GM04503 (cell line): Measurements from ENCODE around the gene IFRD1.
"Not testable (repeated sequence)": the region's sequence is repeated elsewhere in the genome, so short reads cannot be mapped to it uniquely, and the experiment has no call there.

Source experiments
- DNase-seq: peaks from one replicate; pipeline ENCODE4 v3.0.0-alpha.2; 2012; ENCODE audit warnings: low read depth

IFRD1 gene

DNA sequence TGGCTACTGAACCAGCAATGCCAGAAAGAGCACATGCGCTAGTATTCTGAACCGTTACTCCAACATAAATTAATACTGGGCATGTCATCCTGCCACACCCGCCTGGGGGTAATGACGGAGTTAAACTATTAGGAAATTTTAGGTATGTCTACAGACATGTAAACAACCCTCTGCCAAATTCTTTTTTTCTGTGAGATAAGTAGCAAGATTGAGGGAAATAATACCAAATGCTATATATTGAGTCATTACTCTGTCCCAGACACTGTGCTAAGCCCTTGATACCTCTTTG lies 37.9 kb downstream of the IFRD1 start:
- no peak for DNase-seq

DNA sequence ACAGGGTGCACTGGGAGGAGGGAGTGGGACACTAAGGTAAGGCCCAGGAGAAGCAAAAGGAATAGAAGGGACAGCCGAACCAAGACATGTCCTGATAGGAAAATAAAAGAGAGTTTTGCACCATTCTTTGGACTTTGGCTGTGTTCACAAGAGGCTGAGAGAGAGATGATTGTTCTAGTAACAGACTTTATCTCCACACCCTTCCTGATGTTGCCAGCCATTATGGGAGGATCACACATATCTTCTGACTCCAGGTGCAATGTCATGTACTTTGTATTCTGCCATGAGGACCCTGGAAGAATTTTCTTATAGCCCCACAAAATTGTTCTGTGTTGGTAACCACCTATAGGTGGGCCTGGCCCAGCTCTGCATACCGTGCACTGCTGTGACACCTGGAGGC lies 41.9 kb downstream of the IFRD1 start:
- no peak for DNase-seq

DNA sequence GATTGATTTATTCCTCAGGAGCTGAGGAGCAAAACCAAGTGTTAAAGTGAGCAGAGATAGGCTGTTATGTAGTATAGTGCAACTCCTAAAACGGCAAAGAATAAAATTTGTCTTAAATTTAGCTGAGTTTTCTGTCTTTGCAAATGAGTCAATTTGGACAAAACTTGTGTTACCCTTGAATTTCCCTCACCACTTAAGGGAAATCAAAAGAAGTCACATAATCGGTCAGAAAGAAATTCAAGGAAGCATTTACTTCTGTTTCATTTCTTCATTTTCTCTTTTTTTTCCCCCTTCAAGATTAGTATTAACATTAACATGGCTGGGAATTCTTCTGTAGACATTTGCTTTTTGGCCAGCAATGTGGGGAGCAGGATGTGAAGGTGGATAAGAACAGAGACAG lies 44.4 kb downstream of the IFRD1 start:
- no peak for DNase-seq

DNA sequence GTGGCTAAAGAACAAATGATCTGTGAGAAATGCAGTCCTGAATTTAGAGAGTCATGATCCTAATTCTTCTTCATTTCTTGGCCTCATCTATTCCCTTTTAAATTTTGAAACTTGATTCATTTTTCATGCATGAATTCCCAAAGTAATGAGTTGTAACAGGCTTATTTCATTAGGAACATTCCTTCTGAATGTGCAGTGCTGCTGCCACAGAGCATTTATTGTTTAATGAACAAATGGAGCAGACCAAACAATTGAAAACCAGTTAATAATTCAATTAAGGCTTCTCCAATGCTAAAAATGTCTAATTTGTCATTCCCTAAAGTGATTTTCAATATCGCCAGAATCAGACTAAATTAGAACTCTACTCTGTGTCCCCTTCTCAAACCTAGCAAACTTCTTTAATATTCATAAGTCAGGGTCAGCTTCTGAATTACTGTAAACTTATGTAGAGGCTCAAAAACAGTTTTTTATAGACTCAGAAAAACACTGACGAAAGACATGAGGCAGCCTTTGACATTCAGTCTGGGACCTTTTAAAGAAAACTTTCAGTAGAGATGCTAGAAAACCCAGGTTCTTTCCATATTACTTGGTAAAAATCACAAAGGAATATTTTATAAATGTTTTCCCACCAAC lies 45.0 kb downstream of the IFRD1 start:
- DNase-seq: no peak

DNA sequence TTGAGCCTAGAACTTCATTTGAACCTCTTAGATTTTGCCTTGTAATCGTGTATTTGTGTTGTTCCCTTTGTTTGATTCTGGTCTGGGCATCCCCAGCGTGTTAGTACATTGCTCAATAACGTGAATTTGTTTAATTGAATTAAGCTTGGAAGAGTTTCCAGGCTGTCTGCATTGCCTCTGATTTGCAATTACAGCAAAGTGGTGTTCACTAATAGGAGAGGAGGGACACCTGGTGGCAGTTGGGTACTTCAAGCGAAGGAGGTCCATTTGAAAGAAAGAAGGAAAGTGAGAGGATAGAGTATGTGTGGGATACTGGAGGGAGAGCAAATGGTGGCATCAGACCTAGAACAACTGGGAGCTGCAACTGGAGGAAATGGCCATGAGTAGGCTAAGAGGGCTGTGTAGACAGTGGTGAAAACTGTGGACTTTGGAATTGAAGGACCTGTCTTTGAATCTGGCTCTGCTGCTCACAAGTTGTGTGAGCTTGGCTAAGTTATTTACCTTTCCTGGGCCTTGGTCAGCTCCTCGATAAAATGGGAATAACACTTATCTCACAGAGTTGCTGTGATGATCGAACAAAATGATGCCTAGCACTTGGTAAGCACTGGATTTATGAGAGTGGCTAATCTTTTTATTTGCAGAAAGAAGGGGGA lies 45.7 kb downstream of the IFRD1 start:
- no peak for DNase-seq

DNA sequence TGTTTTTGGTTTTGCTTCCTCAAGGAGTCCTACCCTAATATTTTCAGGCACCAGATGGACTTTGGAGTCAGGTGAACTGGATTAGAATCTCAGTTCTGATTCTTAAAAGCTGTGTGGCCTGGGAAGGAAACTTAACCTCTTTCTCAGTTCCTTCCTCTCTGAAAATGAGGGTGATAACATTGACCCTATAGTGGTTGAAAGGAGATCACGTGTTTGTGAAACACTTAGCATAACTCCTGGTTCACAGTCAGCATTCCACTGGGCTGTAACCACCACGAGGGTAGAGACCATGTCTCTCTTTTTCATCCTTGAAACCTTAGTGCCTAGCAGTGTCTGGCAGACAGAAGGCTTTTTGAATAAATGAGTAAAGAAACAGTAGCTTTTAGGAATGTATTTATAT lies 47.2 kb downstream of the IFRD1 start:
- no peak for DNase-seq

DNA sequence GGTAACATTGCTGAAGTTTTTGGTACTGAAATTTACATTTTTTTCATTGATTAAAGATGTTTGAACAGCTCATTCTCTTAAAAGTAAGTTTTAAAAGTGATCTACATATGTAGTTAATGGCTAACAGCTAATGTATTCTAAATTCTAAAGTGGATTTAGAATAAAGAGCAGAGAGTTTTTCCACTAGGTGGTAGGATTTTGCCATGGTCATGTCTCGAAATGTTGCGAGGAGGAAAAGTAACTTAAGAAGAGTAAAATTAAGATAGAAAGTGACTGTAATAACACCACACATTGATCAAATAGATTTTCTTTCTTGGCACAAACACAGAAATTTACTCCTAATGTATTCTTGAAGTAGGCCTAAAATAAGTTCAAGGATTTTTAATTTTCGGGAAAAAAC lies 50.4 kb downstream of the IFRD1 start:
- no peak for DNase-seq

DNA sequence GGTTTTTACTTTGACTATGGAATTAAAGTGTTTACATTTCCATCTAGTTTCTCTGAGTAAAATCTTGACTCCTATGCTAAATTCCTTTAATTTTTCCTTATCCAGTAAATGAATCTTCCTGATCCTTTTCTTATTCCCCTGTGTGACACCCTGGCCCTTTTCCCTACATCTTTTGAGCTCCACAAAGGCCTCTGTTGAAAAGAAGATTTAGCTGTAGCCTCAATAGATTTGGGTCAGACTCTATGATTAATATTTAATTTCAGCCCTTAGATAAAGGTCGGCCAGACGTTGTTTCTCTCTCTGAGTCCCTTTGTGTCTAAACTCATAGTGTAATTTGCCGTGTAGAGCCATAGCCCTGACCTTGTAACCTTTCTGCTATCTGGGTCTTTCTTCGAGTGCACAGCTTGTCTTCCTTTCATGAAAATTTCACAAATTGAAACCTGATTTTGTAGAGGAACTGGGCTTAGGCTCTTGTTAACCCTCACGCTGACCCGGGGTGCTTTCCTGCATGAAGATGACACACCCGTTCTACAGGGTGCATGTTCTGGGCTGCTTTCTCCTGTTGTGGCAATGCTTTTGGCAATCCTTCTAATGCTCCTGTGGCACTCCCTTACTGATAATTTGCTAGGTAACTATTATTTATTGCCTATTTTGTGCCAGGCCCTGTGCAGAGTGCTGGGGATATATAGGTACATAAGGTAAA lies 51.7 kb downstream of the IFRD1 start:
- no peak for DNase-seq

DNA sequence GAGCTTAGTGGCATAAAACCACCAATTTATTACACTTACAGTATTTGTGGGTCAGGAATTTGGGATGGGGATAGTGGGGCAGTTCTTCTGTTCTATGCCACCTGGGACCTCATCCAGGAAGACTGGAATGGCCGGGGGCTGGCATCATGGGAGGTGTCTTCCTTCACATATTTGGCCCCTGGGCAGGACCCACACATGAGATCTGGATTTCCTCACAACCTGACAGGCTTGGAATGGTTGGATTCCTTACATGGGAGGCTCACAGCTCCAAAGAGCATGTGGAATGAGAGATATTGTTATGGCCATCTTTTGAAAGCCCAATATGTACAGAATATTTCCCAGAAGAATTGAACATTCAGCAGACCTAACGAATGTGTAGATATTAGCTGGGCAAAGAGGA lies 52.4 kb downstream of the IFRD1 start:
- DNase-seq: no peak

DNA sequence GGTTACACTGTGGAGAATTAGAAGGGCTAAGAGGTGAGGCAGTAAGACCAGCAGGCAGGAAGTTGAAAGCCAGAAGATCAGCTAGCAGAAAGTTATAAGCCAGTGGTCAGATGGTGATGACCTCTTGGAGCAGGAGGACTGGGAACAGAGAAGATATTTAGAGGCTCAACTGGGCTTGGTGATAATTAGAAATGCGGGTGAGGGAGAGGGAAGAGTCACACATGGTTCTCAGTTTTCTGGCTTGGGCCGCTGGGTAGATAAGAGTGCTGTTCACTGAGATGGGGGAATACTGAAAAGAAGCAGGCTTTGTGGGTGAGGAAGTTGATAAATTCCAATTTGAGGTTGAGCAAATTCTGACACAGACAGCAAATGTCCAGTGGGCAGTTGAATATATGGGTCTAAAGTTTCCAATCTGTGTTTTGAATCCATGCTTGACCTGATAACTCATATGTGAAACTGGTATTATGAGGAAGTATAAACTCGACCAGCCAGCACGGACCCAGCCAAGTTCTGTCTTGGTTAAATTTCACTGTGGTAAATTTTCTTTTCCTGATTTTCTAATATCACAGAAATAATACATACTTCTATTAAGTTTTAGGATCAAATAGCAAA lies 53.2 kb downstream of the IFRD1 start:
- no peak for DNase-seq

DNA sequence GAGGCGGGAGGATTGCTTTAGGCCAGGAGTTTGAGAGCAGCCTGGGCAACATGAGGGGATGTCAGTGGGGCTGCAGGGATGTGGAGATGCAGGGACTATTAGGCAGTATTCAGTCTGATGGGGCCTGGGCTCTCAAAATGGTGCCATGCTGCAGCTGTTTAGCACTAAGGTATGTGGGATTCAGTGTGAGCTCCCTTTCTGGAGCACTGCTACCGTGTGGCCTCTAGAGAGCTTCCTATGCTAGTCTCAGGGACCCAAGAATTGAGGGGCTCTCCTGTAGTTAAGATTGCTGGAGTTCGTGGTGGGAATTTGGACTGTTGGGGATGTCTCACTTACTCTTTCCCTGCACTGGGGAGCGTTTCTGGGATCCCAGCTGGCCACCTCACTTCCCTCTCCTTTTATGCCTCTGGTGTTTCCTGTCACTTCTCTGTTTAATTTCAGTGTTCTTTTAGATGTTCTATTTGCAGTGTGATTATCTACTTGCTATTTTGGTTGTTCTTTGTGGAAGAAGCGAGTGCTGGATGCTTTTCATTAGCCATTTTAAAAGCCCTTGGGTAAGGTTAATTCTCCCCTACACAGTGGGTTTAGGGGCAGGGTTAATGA lies 53.9 kb downstream of the IFRD1 start:
- no peak for DNase-seq

DNA sequence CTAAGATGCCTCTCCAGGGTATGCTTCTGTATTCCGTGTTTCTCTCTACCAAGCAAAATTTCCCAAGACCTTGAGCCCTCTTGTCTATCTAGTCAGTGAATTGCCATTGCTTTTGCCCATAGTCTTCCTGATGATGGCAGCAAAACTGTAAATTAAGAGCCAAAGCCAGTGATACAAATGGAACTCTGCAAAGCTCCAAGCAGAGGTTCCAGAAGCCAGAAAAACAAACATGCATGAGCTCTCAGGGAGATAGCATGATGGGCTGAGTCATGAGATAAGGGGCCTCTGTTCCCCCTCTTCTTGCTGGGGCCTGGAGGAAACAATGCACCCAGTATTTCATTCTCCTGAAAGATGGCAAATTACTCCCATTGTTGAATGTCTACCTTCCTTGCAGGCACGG lies 55.2 kb downstream of the IFRD1 start:
- no peak for DNase-seq

DNA sequence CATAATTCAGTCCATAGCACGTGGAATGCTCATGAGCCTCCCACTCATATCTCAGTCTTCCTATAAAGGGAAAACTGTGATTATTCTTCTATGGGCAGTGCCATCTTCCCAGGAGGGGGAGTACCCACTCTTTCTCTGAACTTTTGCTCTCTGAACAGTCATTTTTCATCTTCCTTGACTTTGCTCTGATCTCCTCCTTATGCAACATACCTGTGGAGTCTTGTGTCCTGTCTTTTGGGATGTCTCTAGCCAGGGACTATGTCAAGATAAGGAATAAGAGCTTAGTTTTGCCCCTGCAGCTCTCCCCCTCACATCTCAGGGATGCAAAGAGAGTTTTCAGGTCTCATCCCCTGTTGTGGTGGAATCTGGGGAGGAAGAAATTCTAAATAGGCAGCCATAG lies 58.1 kb downstream of the IFRD1 start:
- no peak for DNase-seq

DNA sequence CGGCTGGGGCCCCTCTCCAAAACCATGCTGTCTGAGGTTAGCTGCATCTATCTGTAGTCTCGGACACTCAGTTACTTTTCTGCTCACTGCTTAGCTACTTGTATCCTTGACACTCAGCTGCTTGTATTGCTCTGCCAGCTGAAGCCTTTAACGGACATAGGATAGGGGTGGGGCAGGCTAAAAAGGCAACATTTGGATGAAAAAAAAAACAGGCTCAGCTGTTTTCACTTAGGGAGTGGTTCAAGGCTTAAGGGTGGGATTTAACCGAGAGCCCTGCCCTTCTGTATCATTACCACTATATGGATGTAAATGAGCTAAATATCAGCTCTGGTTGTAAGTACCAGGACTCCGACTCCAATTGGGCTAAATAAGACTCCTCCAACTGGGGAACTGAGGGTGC lies 59.1 kb downstream of the IFRD1 start:
- DNase-seq: no peak

DNA sequence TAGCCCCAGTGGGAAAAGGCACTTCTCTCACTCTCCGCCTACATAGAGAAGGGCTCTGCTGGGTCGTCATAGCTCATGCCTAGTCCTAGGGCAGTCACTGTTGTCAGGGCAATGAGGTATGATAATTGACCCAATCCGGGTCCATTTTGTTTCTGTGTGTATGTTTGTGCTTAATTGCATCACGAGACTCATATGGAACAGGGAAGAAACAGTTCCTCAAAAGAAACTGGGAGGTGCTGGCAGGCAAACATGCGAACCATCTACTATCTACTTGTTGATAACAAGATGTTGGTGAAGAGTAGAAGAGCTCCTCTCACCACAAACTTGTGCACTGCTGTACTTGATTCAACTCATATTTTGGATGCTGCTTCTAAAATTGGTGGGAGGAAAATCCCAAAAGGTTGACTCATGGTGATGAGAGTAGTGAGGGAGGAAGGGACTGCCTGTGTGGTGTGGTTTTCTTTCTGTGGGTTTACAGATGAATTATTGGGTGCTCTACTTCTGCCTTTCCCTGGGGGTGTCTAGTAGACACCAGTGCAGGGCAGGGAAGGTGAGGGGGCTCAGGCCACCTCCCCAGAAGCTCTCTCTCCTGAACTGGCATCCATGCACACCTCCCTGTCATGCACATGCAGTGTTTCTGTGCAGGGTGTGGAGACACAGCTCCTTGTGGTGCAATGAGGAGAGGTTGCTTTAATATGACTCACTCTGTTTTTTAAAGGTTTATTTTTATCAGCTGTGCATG lies 59.9 kb downstream of the IFRD1 start:
- DNase-seq: peak; percentile 67

DNA sequence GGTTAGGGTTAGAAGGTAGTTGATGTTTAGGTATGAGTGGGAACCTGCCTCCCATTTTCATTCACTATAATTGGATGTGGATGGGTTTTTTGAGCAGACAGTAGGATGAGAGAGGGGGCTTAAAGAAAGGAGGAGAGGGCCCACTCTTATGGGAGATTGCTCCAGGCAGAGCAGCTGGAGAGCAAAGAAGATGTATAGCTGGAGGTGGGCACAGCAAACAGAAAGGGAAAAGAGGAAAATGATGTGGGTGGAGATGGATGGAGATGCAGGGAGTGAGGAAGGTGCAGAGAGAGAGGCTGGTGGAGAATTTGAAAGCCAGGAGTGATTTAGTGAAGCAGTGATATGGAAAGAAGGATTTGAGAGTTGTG lies 60.5 kb downstream of the IFRD1 start:
- no peak for DNase-seq

DNA sequence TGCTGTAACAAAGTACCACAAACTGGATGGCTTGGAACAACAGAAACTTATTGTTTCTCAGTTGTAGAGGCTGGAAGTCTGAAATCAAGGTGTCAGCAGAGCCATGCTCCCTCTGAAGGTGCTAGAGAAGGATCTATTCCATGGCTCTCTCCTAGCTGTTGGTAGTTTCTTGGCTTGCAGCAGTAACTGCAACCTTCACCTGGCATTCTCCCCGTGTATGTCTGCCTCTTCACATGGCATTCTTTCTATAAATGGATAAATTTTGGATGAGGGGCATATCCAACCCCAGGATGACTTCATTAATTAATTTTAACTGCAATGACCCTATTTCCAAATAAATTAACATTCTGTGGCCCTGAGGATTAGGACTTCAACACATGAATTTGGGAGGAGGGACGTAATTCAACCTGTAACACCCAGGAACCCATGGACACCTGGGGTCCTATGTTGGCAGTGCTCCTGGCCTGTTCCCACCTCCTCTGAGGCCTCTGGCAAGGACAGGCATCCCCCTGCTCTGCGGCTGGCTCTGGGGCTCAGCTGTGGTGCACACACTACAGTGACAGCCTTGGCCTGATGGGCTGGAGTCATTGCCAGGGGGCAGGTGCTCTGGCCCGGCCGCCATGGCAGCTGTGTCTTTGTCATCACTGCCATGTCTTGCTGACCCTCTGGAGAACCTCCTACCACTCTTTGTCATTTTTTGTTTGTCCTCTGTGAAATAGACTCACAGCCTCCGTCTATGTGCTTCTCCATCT lies 61.4 kb downstream of the IFRD1 start:
- no peak for DNase-seq

DNA sequence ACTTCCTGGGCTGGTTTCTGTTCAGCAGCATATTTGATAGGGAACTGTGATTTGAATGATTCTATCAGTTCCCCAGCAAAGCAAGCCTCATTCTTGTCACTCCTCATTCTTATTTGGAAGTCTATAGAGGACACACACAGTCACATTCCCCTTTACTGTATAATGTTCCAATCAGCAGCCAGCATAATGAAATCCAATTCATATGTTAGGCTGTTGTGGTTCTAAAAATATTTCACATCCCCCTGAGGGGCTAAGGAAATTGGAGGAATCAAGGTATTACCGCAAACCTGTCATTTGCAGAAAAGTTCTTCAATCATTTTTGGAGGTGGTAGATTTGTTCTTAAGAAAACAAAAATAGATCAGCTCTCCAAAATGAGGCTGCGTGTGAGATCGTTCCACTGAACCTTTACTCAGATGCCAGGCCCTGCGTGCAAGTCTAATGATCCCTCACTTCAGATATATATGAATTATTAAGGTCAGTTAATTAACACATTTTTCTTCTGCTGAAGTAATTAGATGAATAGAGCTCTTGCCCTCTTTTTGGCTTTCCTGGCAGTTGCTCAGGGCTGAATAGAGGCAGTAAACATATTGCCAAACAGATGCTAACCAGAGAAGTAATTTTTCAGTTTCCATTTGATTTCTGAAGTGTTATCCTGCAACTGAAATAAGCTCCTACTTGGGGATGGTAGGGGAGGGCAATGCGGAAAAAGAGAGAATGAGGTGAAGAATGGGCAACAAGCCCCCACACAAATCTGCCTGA lies 62.4 kb downstream of the IFRD1 start:
- no peak for DNase-seq

DNA sequence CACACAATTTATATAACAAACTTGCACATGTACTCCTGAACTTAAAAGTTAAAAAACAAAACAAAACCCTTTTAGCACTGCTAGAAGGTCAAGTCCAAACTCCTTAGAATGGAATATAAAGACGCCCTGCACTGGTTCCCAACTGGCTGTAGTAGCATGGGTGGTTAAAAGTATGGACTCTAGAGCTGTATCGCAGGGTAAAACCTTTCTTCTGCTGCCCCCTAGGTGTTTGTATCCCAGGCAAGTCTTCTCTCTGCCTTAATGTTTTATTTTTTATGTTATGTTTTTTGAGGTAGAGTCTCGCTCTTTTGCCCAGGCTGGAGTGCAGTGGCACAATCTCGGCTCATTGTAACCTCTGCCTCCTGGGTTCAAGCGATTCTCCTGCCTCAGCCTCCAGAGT lies 65.7 kb downstream of the IFRD1 start:
- DNase-seq: no peak

DNA sequence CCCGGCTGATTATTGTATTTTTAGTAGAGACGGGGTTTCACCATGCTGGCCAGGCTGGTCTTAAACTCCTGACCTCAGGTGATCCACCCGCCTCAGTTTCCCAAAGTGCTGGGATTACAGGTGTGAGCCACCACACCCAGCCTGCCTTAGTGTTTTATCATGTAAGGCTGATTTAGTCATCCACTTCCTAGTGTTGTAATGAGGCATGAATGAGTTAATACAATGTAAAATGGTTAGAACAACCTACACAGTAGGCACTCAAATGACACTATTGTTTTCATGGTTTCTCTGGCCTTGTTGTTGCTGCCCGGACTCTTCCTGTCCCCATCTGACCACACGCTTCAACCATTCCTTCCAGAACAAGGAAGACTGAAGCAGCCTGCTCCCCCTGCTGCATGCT lies 66.2 kb downstream of the IFRD1 start:
- DNase-seq: not testable (repeated sequence)

DNA sequence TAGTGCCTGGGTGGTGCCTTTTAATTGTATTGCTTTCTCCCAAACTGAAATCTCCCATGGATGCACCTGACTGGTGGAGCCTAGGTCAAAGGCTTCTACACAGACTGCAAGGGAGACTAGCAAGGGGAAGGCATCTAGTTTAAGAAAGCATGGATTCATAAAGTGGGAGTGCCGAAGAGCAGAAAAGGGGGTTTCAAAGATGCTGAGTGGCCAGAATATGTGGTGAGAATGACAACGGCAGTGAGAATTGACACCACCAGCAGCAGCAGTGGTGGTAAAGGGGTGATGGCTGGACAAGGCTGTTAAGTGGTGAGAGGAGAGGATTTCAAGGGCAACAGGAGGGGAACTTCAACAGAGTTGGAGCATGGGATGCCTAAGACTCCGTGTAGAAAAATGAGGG lies 67.2 kb downstream of the IFRD1 start:
- DNase-seq: no peak
